Caco-2 (cell line): Measurements from ENCODE around the gene AGR2. TPM values are rescaled to one million over a fixed set of nuclear protein-coding genes. Genes with fewer than 3 reads are reported as not detected.

Experiments
- BruUV-seq: library from RNA; stranded (reverse); fragments of 400-500 nt; replicated peaks from 2 replicates; lab custom pipeline; 2021; lab: Mats Ljungman, UMichigan
- CTCF ChIA-PET: fragments of 300-600 bp; sonication (Branson Sonifier 250); formaldehyde crosslinking; loops from one replicate; lab custom pipeline; 2022; ENCODE audit warnings: antibody characterized with exemption; lab: Charles Lee
- POLR2A ChIA-PET: fragments of 300-600 bp; sonication (Branson Sonifier 250); formaldehyde crosslinking; loops from one replicate; lab custom pipeline; 2022; ENCODE audit warnings: antibody characterized with exemption; lab: Charles Lee
- DNase-seq, 2 experiments: peaks; one replicate each; pipeline versions ENCODE4 v3.0.0 to v3.0.0-alpha.2; 2020 to 2022
- H3K27me3 ChIP-seq: replicated peaks from 2 replicates; pipeline ENCODE4 v1.6.0; 2011; ENCODE audit warnings: low read length; ENCODE audit not compliant: control insufficient read depth, insufficient read depth
- H3K36me3 ChIP-seq: 2 replicates; pipeline ENCODE4 v1.5.1; 2011; ENCODE audit warnings: low read length; ENCODE audit not compliant: control insufficient read depth, insufficient read depth
- H3K4me1 ChIP-seq: fragments of 250-450 bp; sonication (Bioruptor Pico); 2 replicates; pipeline ENCODE4 v1.5.1; 2020; ENCODE audit warnings: mild to moderate bottlenecking
- H3K4me3 ChIP-seq: 2 replicates; pipeline ENCODE4 v1.5.1; 2011; ENCODE audit warnings: low read depth, mild to moderate bottlenecking, control low read depth, low read length
- H3K9me3 ChIP-seq: fragments of 250-450 bp; sonication (Bioruptor Pico); 2 replicates; pipeline ENCODE4 v1.5.1; 2020; ENCODE audit warnings: mild to moderate bottlenecking, moderate library complexity
- H3K27ac Mint-ChIP-seq: one replicate; pipeline ENCODE4 v1.8.0; 2022; ENCODE audit warnings: mixed read lengths; ENCODE audit not compliant: unreplicated experiment
- H3K27me3 Mint-ChIP-seq: one replicate; pipeline ENCODE4 v1.8.0; 2022; ENCODE audit warnings: mixed read lengths; ENCODE audit not compliant: insufficient read depth, unreplicated experiment
- H3K36me3 Mint-ChIP-seq: one replicate; pipeline ENCODE4 v1.8.0; 2022; ENCODE audit warnings: mild to moderate bottlenecking, mixed read lengths; ENCODE audit not compliant: insufficient read depth, unreplicated experiment
- H3K4me1 Mint-ChIP-seq: one replicate; pipeline ENCODE4 v1.8.0; 2022; ENCODE audit warnings: low read depth, mixed read lengths; ENCODE audit not compliant: unreplicated experiment
- H3K4me3 Mint-ChIP-seq: one replicate; pipeline ENCODE4 v1.8.0; 2022; ENCODE audit warnings: mild to moderate bottlenecking, moderate library complexity, mixed read lengths; ENCODE audit not compliant: unreplicated experiment
- H3K9me3 Mint-ChIP-seq: one replicate; pipeline ENCODE4 v1.8.0; 2022; ENCODE audit warnings: mixed read lengths; ENCODE audit not compliant: unreplicated experiment
- intact Hi-C: fragments of 100-400 bp; cut with micrococcal nuclease; formaldehyde crosslinking; loops from one replicate; pipeline ENCODE4 v1.10.0; 2022; ENCODE audit not compliant: unreplicated experiment
- total RNA-seq: library from RNA; stranded (reverse); gene quantifications from 2 replicates; pipeline ENCODE4 v1.2.3, GENCODE V29; 2022
- TF ChIP-seq, protein P1 (sequence below), 2 experiments: fragments of 200-600 bp in 1 of 2; IDR thresholded peaks; 1 replicate in 1 of 2; 2 replicates in 1 of 2; pipeline versions ENCODE4 v1.5.1 to v1.8.0; 2011 to 2022; ENCODE audit warnings: antibody characterized with exemption in 1 of 2, control low read depth in 1 of 2, inconsistent platforms in 1 of 2, low read depth in 1 of 2, low read length in 1 of 2, mild to moderate bottlenecking in 1 of 2, moderate library complexity in 1 of 2; ENCODE audit not compliant: insufficient read depth in 1 of 2, severe bottlenecking in 1 of 2, unreplicated experiment in 1 of 2

AGR2 gene
- total RNA-seq, 1 experiment from 2014 or later, result 343 TPM

DNA sequence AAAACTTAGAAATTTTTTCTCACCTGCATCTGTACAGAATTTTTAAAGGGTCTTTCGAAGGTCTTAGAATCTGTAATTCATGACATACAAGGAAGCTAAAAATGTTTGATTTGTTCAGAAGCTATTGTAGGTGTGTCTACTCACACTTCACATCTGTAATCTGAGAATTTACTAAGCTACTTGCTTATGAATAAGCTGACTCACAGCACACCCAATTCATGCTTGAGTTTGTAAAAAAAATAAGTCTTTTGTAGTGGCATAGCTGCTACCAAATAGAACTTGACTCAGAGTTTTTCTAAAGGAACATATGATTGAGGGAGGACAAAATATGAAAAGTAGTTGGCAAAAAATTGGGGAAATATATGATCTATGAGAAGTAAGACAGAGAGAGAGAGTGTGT lies 12.7 kb upstream of the AGR2 start:
- H3K9me3 Mint-ChIP-seq, result no peaks in the 10 kb centered on the region
- no peaks in the 10 kb centered on the region for H3K36me3 Mint-ChIP-seq
- intact Hi-C loops, result no loop called here
- H3K27ac Mint-ChIP-seq, result no peak overlapping the region
- CTCF ChIA-PET, result no interaction called here
- no peak overlapping the region for H3K4me3 Mint-ChIP-seq
- Histone ChIP-seq H3K4me1 (peaks cover 20% of the 10 kb centered on the region), H3K36me3 (no peaks in the 10 kb centered on the region), H3K4me3 (no peak overlapping the region), H3K9me3 (no peaks in the 10 kb centered on the region; the same call in 1 of the 2 replicates), H3K27me3 (no peaks in the 10 kb centered on the region)
- peaks cover 44% of the 10 kb centered on the region for H3K4me1 Mint-ChIP-seq
- no peak for DNase-seq
- no TSS peak for BruUV-seq
- TF ChIP-seq, protein P1, sequence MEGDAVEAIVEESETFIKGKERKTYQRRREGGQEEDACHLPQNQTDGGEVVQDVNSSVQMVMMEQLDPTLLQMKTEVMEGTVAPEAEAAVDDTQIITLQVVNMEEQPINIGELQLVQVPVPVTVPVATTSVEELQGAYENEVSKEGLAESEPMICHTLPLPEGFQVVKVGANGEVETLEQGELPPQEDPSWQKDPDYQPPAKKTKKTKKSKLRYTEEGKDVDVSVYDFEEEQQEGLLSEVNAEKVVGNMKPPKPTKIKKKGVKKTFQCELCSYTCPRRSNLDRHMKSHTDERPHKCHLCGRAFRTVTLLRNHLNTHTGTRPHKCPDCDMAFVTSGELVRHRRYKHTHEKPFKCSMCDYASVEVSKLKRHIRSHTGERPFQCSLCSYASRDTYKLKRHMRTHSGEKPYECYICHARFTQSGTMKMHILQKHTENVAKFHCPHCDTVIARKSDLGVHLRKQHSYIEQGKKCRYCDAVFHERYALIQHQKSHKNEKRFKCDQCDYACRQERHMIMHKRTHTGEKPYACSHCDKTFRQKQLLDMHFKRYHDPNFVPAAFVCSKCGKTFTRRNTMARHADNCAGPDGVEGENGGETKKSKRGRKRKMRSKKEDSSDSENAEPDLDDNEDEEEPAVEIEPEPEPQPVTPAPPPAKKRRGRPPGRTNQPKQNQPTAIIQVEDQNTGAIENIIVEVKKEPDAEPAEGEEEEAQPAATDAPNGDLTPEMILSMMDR (IDR thresholded peaks at IDR 0.05; ENCODE audit: insufficient read depth in 1 of 2, low read depth in 1 of 2, low read length in 1 of 2, severe bottlenecking in 1 of 2, unreplicated experiment in 1 of 2), result no peak
- no peaks in the 10 kb centered on the region for H3K27me3 Mint-ChIP-seq
- POLR2A ChIA-PET, result no interaction called here

DNA sequence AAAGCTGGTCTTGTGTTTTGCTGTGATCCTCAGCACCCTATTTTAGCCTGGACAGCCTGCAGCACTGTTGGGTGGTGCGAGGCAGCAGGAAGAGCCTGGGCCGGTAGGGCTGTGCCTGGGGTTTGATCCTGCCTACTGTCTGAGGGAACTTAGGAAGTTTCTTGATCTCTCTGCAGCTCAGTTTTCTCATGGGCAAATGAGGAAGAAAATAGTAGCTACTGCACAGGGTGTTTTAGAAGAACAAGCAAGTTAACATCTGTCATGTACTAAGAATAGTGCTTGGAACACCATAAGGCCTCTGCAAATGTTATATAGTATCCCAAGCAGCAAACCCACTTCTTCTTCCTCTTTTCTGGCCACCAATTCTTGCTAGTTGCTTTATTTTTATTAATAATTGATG lies 12.0 kb upstream of the AGR2 start:
- no peaks in the 10 kb centered on the region; the same call in 1 of the 2 replicates for H3K9me3 ChIP-seq
- DNase-seq, result no peak
- POLR2A ChIA-PET, result interaction anchor here (0.6 kb wide), 1 partner anchor 24 kb away, joined by 3 read pairs; no protein-coding TSS in a partner anchor
- TF ChIP-seq, protein P1 (IDR thresholded peaks at IDR 0.05; ENCODE audit: insufficient read depth in 1 of 2, low read depth in 1 of 2, low read length in 1 of 2, severe bottlenecking in 1 of 2, unreplicated experiment in 1 of 2), result no peak
- no peaks in the 10 kb centered on the region for H3K27me3 ChIP-seq
- H3K4me3 ChIP-seq, result no peak overlapping the region
- Mint-ChIP-seq H3K9me3 (no peaks in the 10 kb centered on the region), H3K36me3 (no peaks in the 10 kb centered on the region), H3K27ac (no peak overlapping the region), H3K4me1 (peaks cover 39% of the 10 kb centered on the region), H3K27me3 (no peaks in the 10 kb centered on the region), H3K4me3 (no peak overlapping the region)
- intact Hi-C loops, result no loop called here
- BruUV-seq, result no TSS peak
- H3K4me1 ChIP-seq, result peaks cover 20% of the 10 kb centered on the region
- CTCF ChIA-PET, result no interaction called here
- no peaks in the 10 kb centered on the region for H3K36me3 ChIP-seq

DNA sequence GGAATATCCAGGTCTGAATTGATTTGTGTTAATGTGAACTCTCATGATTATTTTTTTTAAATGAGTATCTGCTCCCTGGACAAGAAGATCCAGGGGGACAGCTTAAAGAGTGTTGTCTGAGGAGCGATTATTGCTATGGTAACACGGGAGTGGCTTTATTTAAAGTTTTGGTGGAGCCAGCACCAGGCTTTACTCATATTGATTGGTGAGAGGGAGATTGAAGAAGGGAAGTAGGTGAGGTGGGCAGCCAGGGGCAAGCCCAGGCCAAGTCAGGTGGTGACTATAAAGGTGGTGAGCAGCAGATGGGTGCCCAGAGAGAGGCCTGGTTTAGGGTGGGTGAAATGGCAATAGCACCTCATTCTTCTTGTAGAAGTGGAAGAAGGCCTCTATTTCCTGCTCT lies 10.2 kb upstream of the AGR2 start:
- POLR2A ChIA-PET, result no interaction called here
- TF ChIP-seq, protein P1 (IDR thresholded peaks at IDR 0.05; ENCODE audit: insufficient read depth in 1 of 2, low read depth in 1 of 2, low read length in 1 of 2, severe bottlenecking in 1 of 2, unreplicated experiment in 1 of 2), result no peak
- no peak overlapping the region for H3K27ac Mint-ChIP-seq

More for the DNA sequence above, 10.2 kb upstream of the AGR2 start:
- BruUV-seq, result no TSS peak
- intact Hi-C loops, result no loop called here
- Mint-ChIP-seq H3K4me1 (peaks cover 45% of the 10 kb centered on the region), H3K27me3 (no peaks in the 10 kb centered on the region), H3K4me3 (no peak overlapping the region), H3K9me3 (no peaks in the 10 kb centered on the region), H3K36me3 (no peaks in the 10 kb centered on the region)
- no peaks in the 10 kb centered on the region; the same call in 1 of the 2 replicates for H3K9me3 ChIP-seq
- peaks cover 36% of the 10 kb centered on the region for H3K4me1 ChIP-seq
- no peak for DNase-seq
- H3K36me3 ChIP-seq, result no peaks in the 10 kb centered on the region
- CTCF ChIA-PET, result no interaction called here
- H3K27me3 ChIP-seq, result no peaks in the 10 kb centered on the region
- H3K4me3 ChIP-seq, result no peak overlapping the region
